Ovary (tissue), 9 donors: ENCODE measurements around the gene ESAM. TPM values are rescaled to one million over a fixed set of nuclear protein-coding genes. Genes with fewer than 3 reads are reported as not detected.

Experiments
- DNase-seq, 5 donors: peaks; one replicate each; pipeline ENCODE4 v3.0.0-alpha.2; 2019 to 2020
- H3K27ac ChIP-seq, 2 donors: fragments of 200-600 bp; one replicate each; pipeline versions ENCODE4 v1.5.1 to v1.8.0; 2019 to 2022
- H3K27me3 ChIP-seq: fragments of 200-600 bp; one replicate; pipeline ENCODE4 v1.8.0; 2022
- H3K36me3 ChIP-seq: fragments of 200-600 bp; sonication (generic); one replicate; pipeline ENCODE4 v1.5.1; 2019
- H3K4me1 ChIP-seq: one replicate; pipeline ENCODE4 v1.8.1; 2013; ENCODE audit warnings: mild to moderate bottlenecking, moderate library complexity; ENCODE audit not compliant: insufficient read depth
- H3K4me3 ChIP-seq: fragments of 200-600 bp; sonication (generic); one replicate; pipeline ENCODE4 v1.5.1; 2017
- H3K9me3 ChIP-seq, 2 donors: fragments of 200-600 bp in 1 of 2; sonication (generic) in 1 of 2; one replicate each; pipeline versions ENCODE4 v1.5.1 to v1.8.1; 2013 to 2019; ENCODE audit warnings: mild to moderate bottlenecking in 1 of 2, moderate library complexity in 1 of 2
- CTCF ChIP-seq, 3 donors: fragments of 450-650 bp in 2 of 3; fragments of 200-600 bp in 1 of 3; IDR thresholded peaks; one replicate each; pipeline versions ENCODE4 v1.5.1 to v1.8.0; 2016 to 2022; ENCODE audit warnings: antibody characterized with exemption in 3 of 3, mild to moderate bottlenecking in 1 of 3
- EP300 ChIP-seq: sonication (generic); formaldehyde crosslinking; IDR thresholded peaks from one replicate; pipeline ENCODE4 v1.6.1; 2017; ENCODE audit warnings: antibody characterized with exemption
- POLR2A ChIP-seq: fragments of 450-650 bp; IDR thresholded peaks from one replicate; pipeline ENCODE4 v1.6.1; 2017; ENCODE audit warnings: antibody characterized with exemption, mild to moderate bottlenecking, moderate library complexity
- whole genome bisulfite sequencing, 3 donors: extraction: QIAGEN DNeasy Blood & Tissue Kit in 1 of 3; methylation state at CpG; one replicate each; pipeline versions ENCODE4 v1.1.5 to v1.1.7; 2013 to 2017; 5-methylcytosine and 5-hydroxymethylcytosine counted together
- intact Hi-C, 4 donors: fragments of 100-400 bp; cut with DNase I; formaldehyde crosslinking; loops; one replicate each; pipeline versions ENCODE4 v1.11.0 to v1.15.1; 2022 to 2023
- polyA plus RNA-seq, 2 donors: library from polyadenylated mRNA; stranded (reverse); fragments of 200-250 nt in 1 of 2; fragments of 350-450 nt in 1 of 2; fragmentation: Illumina TruSeq in 1 of 2; extraction: RNeasy Lipid Tissue Mini Kit (QIAGEN cat#74804) in 1 of 2; gene quantifications; one replicate each; pipeline ENCODE4 v1.2.3, GENCODE V29; 2013 to 2014
- total RNA-seq, 7 donors: library from RNA; depleted of rRNA in 2 of 7; stranded (reverse); fragments of >200 nt in 2 of 7; fragmentation: NEBNext Ultra II Directional in 3 of 7; extraction: Animal tissue kit (Norgen Biotek cat#: 25700) in 3 of 7; gene quantifications; one replicate each; pipeline versions ENCODE4 v1.1.0 to v1.2.4, GENCODE V29; 2016 to 2023
- donor health status: DM: no; HTN: no; CAD: no; lungs with moderate emphysema.
- donor health status: DM: no; HTN: no; CAD: no.
- donor health status: Bipolar disorder and iron deficiency.
- donor health status: DM: yes; HTN: yes; CAD: no.
- donor health status: DM: no; HTN: no; CAD: no.
- donor health status: DM: yes; HTN: yes; CAD: no.

The ESAM gene
- total and polyA plus RNA-seq, 9 donors = 7.3 to 46.6 (median 11.2) TPM

GRCh38 chr11:124728134-124728533 lies 34.0 kb downstream of the ESAM start:
- no peak for TF ChIP-seq EP300
- TF ChIP-seq CTCF (IDR thresholded peaks at IDR 0.05) = no peak
- no peak for TF ChIP-seq POLR2A

GRCh38 chr11:124727474-124727873 lies 34.6 kb downstream of the ESAM start:
- intact Hi-C loops = no loop called here

More at GRCh38 chr11:124728134-124728533, 34.0 kb downstream of the ESAM start:
- no peaks in the 10 kb centered on the region for H3K27me3 ChIP-seq
- no peak for DNase-seq
- no peaks in the 10 kb centered on the region for H3K9me3 ChIP-seq
- WGBS, 3 donors = 74 to 85% (median 83%) methylated on average over 2 of the region's 2 CpGs
- no peak overlapping the region for H3K4me3 ChIP-seq
- intact Hi-C loops = no loop called here
- H3K27ac ChIP-seq = no peak overlapping the region
- no peaks in the 10 kb centered on the region for H3K36me3 ChIP-seq
- H3K4me1 ChIP-seq = no peaks in the 10 kb centered on the region

GRCh38 chr11:124725719-124726105 lies 36.4 kb downstream of the ESAM start:
- Histone ChIP-seq H3K4me1 (no peaks in the 10 kb centered on the region), H3K27me3 (no peaks in the 10 kb centered on the region), H3K36me3 (no peaks in the 10 kb centered on the region), H3K4me3 (no peak overlapping the region), H3K27ac (no peak overlapping the region), H3K9me3 (no peaks in the 10 kb centered on the region)
- no peak for TF ChIP-seq EP300
- no peak for TF ChIP-seq CTCF (IDR thresholded peaks at IDR 0.05)
- WGBS, 3 donors = 3 to 4% (median 3%) methylated on average over 6 of the region's 6 CpGs
- intact Hi-C loops = no loop called here
- DNase-seq = no peak

More at GRCh38 chr11:124727474-124727873, 34.6 kb downstream of the ESAM start:
- 76 to 86% (median 78%) methylated on average over 4 of the region's 4 CpGs for WGBS, 3 donors
- Histone ChIP-seq H3K27me3 (no peaks in the 10 kb centered on the region), H3K9me3 (no peaks in the 10 kb centered on the region), H3K36me3 (no peaks in the 10 kb centered on the region), H3K4me3 (no peak overlapping the region), H3K4me1 (no peaks in the 10 kb centered on the region), H3K27ac (no peak overlapping the region)
- DNase-seq = no peak
- TF ChIP-seq CTCF (IDR thresholded peaks at IDR 0.05) (no peak), POLR2A (no peak), EP300 (no peak)

GRCh38 chr11:124724979-124725718 lies 36.9 kb downstream of the ESAM start:
- WGBS, 3 donors = 38 to 39% (median 38%) methylated on average over 14 of the region's 14 CpGs
- Histone ChIP-seq H3K4me1 (no peaks in the 10 kb centered on the region), H3K27me3 (no peaks in the 10 kb centered on the region), H3K4me3 (no peak overlapping the region), H3K36me3 (no peaks in the 10 kb centered on the region), H3K9me3 (no peaks in the 10 kb centered on the region), H3K27ac (no peak overlapping the region)
- no peak for DNase-seq
- intact Hi-C loops = no loop called here
- TF ChIP-seq EP300 (no peak), POLR2A (no peak), CTCF (IDR thresholded peaks at IDR 0.05) (no peak)
